ENCODE results near the gene SPTBN2. TPM values are rescaled to one million over a fixed set of nuclear protein-coding genes. Genes with fewer than 3 reads are reported as not detected.
A peak's percentile ranks its signal among the peaks of the same experiment; 100 is the strongest.

The SPTBN2 gene
- total and polyA plus RNA-seq, 2 of the 8 experiments (the other 6 are each of a cell fraction or from before 2014, with no cell fraction given): 19.1 to 69.0 TPM

- TF ChIP-seq HDAC2 (IDR thresholded peaks at IDR 0.05; ENCODE audit: borderline replicate concordance in 1 of 2, low read depth in 2 of 2, low read length in 2 of 2) (peak in 1 of 2 experiments; percentile 6; a peak in 2 of 4 replicates), EP300 (IDR thresholded peaks at IDR 0.05; ENCODE audit: borderline replicate concordance in 1 of 2, low read depth in 2 of 2, low read length in 2 of 2) (0 out of 3 replicates have a peak, but pooled peaks of 1 of the 2 experiments have one; percentile 21), RAD21 (IDR thresholded peaks at IDR 0.05 in 1 of 2, conservative IDR thresholded peaks at IDR 0.05 in 1 of 2; ENCODE audit: low read depth in 2 of 2, low read length in 2 of 2) (0 out of 4 replicates have a peak, but pooled peaks of 1 of the 2 experiments have one; percentile 4), KDM4A (IDR thresholded peaks at IDR 0.05; ENCODE audit: low read depth, low read length, severe bottlenecking) (peak; percentile 21)
Observed at GRCh38 chr11:66638177-66639065, 90.6 kb downstream of the SPTBN2 start, which contains the start of gene RBM4 (continued).

Measured in H1 (cell line).